ENCODE results near the gene SAMD4A.
"Not testable (repeated sequence)": the region's sequence is repeated elsewhere in the genome, so short reads cannot be mapped to it uniquely, and the experiment has no call there.

Gene SAMD4A

GRCh38 chr14:54787261-54787660 lies 220.3 kb downstream of the SAMD4A start:
- no peak for FAIRE-seq

DNA sequence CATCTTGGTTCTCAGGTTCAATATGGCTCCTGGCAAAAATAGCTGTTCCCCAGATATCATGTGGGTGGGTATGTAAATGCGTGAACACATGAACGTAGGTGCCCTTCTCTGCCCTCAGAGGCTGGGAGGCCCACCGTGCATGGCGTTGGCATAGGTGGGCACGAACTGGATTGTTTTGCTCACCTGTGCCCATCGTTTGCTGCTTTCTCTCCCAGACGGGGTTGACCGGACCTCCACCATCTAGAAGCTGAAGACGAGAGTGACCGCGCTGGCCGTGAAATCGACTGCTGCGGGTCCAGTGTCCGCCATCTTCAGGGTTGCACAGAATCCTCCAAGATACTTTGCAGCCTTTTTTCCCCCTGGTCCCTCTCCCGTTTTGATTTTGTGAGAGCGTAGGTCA lies 221.8 kb downstream of the SAMD4A start:
- FAIRE-seq: no peak

DNA sequence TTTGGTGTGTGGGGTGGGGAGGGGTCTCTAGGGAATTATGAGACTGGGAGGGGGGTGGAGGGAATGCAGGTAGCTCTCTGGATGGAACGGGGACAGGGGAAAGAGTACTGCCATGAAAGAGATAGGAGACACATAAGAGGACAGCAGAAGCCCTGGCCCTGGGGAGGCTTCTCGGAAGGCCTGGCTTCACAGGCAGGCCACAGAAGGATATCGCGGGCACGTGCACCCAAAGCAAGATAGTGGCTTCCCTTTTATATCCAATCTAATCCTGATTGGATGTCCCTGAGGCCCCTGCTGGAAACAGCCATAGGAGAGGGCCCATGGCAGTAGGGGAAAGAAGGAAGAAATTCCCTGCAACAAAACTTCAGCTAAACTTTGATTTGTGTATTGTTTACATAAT lies 222.2 kb downstream of the SAMD4A start:
- no peak for FAIRE-seq

GRCh38 chr14:54789781-54790480 lies 223.0 kb downstream of the SAMD4A start:
- no peak for FAIRE-seq

GRCh38 chr14:54791001-54791400 lies 224.1 kb downstream of the SAMD4A start:
- FAIRE-seq: no peak

DNA sequence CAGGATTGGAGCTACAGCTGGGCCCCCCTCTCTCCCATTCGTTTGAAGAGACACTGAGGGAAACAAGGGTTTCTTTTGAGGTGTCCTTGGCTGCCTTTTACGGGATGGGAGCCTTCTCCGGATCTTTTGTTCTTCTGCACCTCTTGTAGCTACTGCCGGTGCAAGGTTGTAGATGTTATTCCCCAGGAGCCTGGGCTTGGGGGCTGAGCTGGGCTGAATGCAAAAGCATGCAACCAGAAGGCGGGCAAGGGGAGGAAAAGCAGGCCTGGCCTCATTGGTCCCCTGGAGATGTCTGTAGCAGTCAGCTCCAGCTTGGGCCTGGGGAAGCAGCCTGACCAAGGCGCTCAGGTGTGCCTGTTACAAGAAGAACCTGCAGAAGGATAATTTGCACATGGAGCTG lies 225.4 kb downstream of the SAMD4A start:
- FAIRE-seq: no peak

- FAIRE-seq: no peak
Measured at GRCh38 chr14:54794159-54794558, 227.2 kb downstream of the SAMD4A start.

DNA sequence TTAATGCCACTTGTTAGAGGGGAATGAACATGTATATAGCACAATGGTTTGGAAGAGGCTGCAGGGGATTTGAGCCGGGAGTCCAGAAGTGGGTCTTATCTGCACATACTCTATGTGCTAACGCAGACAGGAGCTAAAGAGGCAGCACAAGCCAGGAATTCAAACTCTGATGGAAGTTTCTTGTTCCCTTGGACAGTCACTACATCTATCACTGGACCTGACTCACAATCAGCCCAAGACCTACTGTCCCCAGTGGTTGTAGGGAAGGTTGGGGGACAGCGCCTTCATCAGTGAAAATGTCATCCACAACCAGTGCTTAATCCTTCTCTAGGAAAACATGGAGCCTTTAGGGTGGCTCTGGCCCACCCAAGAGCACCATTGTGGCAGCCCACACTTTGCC lies 227.9 kb downstream of the SAMD4A start:
- FAIRE-seq: no peak

- no peak for FAIRE-seq
Measured at GRCh38 chr14:54796961-54797360, 230.0 kb downstream of the SAMD4A start.

GRCh38 chr14:54797556-54797955 lies 230.6 kb downstream of the SAMD4A start:
- FAIRE-seq: no peak

DNA sequence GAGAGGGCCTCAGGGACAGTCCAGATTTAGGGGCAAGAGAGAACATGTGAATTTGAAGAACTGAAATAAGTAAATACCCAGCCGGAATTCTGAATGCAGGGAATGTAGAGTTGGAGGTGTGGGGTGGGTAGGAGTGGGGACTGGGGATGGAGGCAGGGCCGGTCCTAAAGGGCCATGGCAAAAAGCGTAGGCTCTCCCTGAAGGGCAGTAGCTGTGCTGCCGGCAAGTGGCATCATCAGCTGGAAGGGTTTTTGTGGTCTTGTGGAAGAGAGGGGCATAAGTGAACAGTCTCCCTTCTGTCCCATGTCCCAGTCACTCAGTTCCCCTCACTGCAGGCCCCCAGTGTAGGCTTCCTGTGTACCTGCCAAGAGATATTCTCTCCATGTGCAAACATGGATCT lies 231.1 kb downstream of the SAMD4A start:
- FAIRE-seq: no peak

DNA sequence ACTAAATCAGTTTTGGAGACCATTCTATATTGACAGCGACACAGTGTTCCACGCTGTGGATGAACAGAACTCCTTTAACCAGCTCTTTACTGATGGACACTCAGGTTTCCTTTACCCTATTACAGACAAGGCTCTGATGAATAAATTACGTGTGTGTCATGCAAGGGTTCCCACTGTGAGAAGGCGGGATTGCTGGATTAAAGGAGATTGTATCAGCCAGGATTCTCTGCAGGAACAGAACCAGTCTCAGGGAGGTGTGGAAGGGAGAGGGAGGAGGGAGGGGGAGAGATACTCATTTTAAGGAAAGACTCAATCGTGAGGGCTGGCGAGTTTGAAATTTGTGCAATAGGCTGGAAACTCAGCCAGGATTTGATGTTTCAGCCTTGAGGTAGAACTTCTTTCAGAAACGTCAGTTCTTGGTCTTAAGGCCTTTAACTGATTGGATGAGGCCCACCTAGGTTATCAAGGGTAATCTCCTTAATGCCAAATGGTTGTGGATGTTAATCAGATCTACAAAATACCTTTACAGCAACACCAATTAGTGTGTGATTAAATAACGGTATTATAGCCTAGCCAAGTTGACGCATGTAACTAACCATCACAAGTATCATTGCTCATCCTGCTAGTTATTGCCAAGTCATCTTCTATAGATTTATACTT lies 231.7 kb downstream of the SAMD4A start:
- FAIRE-seq: no peak

- not testable (repeated sequence) for FAIRE-seq
Measured at GRCh38 chr14:54801482-54801881, 234.6 kb downstream of the SAMD4A start.

DNA sequence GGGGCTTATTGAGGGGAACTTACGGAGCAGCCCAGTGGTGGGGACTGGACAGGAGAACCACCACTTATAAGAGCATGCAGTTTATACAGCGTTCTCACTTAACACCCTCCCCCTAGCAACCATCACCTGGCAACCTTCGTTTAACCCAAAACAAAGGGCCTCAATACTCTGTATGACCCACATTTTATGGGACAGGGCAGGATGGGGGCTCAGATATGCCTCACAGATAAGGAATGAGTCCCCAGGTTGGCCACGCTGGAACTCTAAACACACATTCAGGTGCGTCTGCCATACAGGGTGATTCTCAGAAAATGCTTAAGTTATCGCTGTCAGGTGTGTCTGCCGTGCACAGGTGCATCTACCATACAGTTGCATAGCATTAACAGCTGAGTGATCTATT lies 236.5 kb downstream of the SAMD4A start:
- FAIRE-seq: no peak

- no peak for FAIRE-seq
Measured at GRCh38 chr14:54803926-54804537, 237.1 kb downstream of the SAMD4A start.

DNA sequence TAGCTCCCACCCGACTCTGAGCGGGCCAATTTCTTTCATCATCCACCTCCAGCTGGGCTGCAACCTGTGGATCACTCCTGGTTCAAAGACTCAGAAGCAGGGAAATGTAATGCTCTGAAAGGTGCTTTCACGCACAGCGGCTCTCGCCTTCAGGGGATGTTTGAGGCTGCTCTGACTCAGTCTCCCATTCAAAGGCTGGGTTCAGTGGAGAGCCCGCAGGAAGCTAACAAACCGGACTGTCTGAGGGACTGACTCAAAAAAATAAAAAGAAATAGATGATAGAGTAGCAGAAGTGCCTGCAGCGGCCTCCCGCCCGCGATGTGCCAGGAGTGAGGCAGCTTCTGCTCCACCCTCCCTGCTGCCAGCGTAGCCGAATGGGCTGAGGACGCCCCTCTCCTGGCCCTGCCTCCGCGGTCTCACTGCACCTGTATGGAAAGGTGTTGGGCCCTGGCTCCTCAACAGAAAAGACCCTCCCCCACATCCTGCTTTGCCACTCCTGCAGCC lies 237.7 kb downstream of the SAMD4A start:
- FAIRE-seq: no peak

- no peak for FAIRE-seq
Measured at GRCh38 chr14:54805070-54805444, 238.1 kb downstream of the SAMD4A start.

DNA sequence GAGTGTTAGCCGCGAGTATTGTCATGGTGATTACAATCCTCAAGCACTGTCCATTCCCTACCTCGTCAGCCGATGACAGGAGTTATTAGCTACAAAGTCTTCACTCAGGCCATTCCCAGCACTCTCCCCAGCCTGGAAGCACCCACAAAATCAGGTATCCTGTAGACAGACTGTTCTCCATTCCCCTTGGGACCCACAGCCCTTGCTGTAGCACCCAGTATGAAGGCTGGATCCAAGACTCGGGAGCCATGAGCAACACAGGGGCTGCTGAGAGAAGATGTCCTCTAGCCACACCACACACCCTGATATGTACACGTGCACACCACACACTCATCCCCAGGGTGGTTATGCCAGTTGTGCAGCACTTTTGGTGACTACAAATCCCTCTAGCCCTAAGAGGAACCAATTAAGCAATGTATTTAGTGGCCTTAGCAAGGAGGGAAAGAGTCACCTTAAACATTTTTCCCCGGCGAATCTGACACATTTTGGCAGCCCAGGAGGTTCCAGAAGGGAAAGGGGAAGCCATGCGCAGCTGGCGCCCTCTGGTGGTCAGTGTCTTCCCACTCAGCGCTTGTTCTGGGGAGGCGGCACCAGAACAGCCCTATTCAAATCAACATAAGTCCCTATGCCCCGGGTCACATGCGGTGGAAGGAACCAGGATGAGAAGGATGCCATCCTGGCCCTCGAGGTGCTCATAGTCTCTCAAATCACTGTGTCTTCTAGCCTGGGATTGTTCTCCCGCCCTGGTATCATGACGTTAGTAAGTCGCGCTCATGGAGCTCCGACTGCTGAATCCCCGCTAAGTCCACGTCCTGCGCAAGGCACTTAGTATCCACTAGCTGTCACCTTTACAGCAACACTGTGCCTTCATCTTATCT lies 238.8 kb downstream of the SAMD4A start:
- FAIRE-seq: no peak

GRCh38 chr14:54806616-54807015 lies 239.7 kb downstream of the SAMD4A start:
- no peak for FAIRE-seq

- FAIRE-seq: no peak
Measured at GRCh38 chr14:54807428-54807827, 240.5 kb downstream of the SAMD4A start.

- FAIRE-seq: no peak
Measured at GRCh38 chr14:54807881-54808280, 241.0 kb downstream of the SAMD4A start.

- no peak for FAIRE-seq
Measured at GRCh38 chr14:54808326-54809161, 241.6 kb downstream of the SAMD4A start.
